OCI-LY3 (cell line): Measurements from ENCODE around the gene IGSF23.

Experiments
- H2AFZ ChIP-seq: fragments of 200-600, 300-600 bp; shearing (Covaris generic); 2 replicates; pipeline ENCODE4 v1.6.0; 2014; ENCODE audit warnings: antibody characterized with exemption, low read depth, low read length
- H3K27ac ChIP-seq: fragments of 200-600, 300-600 bp; sonication (generic); 2 replicates; pipeline ENCODE4 v1.5.1; 2014; ENCODE audit warnings: mild to moderate bottlenecking, low read length, moderate library complexity, mixed read lengths
- H3K27me3 ChIP-seq: fragments of 200-600, 300-600 bp; sonication (generic); 2 replicates; pipeline ENCODE4 v1.6.1; 2014; ENCODE audit warnings: low read depth, low read length, mixed read lengths
- H3K36me3 ChIP-seq: fragments of 200-600, 300-600 bp; sonication (generic); replicated peaks from 2 replicates; pipeline ENCODE3; 2014; ENCODE audit warnings: low read depth, low read length, mixed read lengths
- H3K4me1 ChIP-seq: fragments of 300-600, 200-600 bp; sonication (generic); 2 replicates; pipeline ENCODE4 v1.6.1; 2014; ENCODE audit warnings: low read length, mixed read lengths
- H3K4me2 ChIP-seq: fragments of 200-600, 300-600 bp; sonication (generic); 2 replicates; pipeline ENCODE4 v1.6.1; 2014; ENCODE audit warnings: low read length, mixed read lengths
- H3K4me3 ChIP-seq: fragments of 300-600, 200-600 bp; sonication (generic); 2 replicates; pipeline ENCODE4 v1.5.1; 2014; ENCODE audit warnings: antibody characterized with exemption, mild to moderate bottlenecking, low read length, moderate library complexity
- H3K79me2 ChIP-seq: fragments of 300-600, 200-600 bp; shearing (Covaris generic); 2 replicates; pipeline ENCODE4 v1.6.1; 2014; ENCODE audit warnings: mild to moderate bottlenecking, low read length, mixed read lengths
- H3K9ac ChIP-seq: fragments of 300-600, 200-600 bp; shearing (Covaris generic); 2 replicates; pipeline ENCODE4 v1.6.0; 2014; ENCODE audit warnings: mild to moderate bottlenecking, low read length, moderate library complexity
- H3K9me3 ChIP-seq: fragments of 200-600, 300-600 bp; shearing (Covaris generic); 2 replicates; pipeline ENCODE4 v1.6.1; 2014; ENCODE audit warnings: low read length, mixed read lengths; ENCODE audit not compliant: insufficient read depth
- H4K20me1 ChIP-seq: fragments of 200-600, 300-600 bp; sonication (generic); 2 replicates; pipeline ENCODE4 v1.6.1; 2016; ENCODE audit warnings: low read length, mixed read lengths; ENCODE audit not compliant: insufficient read depth
- CTCF ChIP-seq: fragments of 200-600, 300-600 bp; sonication (generic); IDR thresholded peaks from 2 replicates; pipeline ENCODE4 v1.5.1; 2014; ENCODE audit warnings: antibody characterized with exemption, low read length, low read depth
- EZH2phosphoT487 ChIP-seq: fragments of 200-600 bp; shearing (Covaris generic); IDR thresholded peaks from 2 replicates; pipeline ENCODE4 v1.6.1; 2018; ENCODE audit warnings: antibody characterized with exemption, mixed run types, low read depth

The IGSF23 gene

GRCh38 chr19:44573627-44574026 is 39.7 kb upstream of the IGSF23 start:
- H2AFZ ChIP-seq: no peak overlapping the region
- TF ChIP-seq EZH2phosphoT487: no peak
- no peak for TF ChIP-seq CTCF
- no peaks in the 10 kb centered on the region for H3K4me1 ChIP-seq
- no peak overlapping the region for H3K4me2 ChIP-seq
- H3K4me3 ChIP-seq: no peak overlapping the region
- no peak overlapping the region for H3K9ac ChIP-seq
- no peaks in the 10 kb centered on the region for H3K36me3 ChIP-seq
- H3K9me3 ChIP-seq: no peaks in the 10 kb centered on the region
- no peak overlapping the region for H3K27ac ChIP-seq
- no peaks in the 10 kb centered on the region for H3K79me2 ChIP-seq
- peaks cover 24% of the 10 kb centered on the region for H3K27me3 ChIP-seq
- no peaks in the 10 kb centered on the region for H4K20me1 ChIP-seq

DNA sequence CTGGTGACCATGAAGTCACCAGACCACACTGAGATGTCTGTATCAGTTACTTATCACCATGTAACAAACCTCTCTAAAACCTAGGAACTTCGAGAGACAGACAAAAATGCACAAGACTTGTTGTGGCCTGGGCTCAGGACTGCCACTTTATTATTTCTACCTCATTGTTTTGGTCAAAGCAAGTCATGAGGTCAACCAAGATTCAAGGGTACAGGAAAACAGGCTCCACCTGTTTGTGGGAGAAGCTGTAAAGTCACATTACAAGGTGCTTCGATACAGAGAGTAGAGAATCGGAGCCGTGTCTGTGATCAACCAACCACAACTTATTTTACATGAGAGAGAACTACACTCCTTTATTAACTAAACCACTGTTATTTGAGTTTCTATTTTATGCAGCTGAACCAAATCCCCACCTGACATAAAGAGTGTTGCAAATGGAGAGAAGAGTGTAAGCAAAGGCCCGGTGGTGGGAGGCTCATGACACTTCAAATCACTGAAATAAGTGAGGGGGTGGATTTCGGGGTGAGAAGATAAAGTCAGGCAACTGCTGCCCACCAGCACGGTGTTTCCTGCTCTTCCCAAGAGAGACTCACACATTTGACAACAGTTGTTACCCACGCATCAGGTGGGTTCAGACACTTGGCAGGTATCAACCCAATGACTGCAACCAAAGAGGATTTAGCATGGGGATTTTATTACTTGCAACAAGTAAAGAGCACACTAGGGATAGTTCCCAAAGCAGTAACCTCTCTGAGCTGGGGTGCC is 39.0 kb upstream of the IGSF23 start:
- H3K79me2 ChIP-seq: no peaks in the 10 kb centered on the region
- no peak overlapping the region for H3K9ac ChIP-seq
- H3K4me2 ChIP-seq: no peak overlapping the region
- no peaks in the 10 kb centered on the region for H3K36me3 ChIP-seq
- H2AFZ ChIP-seq: no peak overlapping the region
- no peaks in the 10 kb centered on the region for H4K20me1 ChIP-seq
- no peaks in the 10 kb centered on the region for H3K9me3 ChIP-seq
- peaks cover 22% of the 10 kb centered on the region for H3K27me3 ChIP-seq
- H3K27ac ChIP-seq: no peak overlapping the region
- H3K4me3 ChIP-seq: no peak overlapping the region
- TF ChIP-seq EZH2phosphoT487: no peak
- no peak for TF ChIP-seq CTCF
- H3K4me1 ChIP-seq: no peaks in the 10 kb centered on the region

DNA sequence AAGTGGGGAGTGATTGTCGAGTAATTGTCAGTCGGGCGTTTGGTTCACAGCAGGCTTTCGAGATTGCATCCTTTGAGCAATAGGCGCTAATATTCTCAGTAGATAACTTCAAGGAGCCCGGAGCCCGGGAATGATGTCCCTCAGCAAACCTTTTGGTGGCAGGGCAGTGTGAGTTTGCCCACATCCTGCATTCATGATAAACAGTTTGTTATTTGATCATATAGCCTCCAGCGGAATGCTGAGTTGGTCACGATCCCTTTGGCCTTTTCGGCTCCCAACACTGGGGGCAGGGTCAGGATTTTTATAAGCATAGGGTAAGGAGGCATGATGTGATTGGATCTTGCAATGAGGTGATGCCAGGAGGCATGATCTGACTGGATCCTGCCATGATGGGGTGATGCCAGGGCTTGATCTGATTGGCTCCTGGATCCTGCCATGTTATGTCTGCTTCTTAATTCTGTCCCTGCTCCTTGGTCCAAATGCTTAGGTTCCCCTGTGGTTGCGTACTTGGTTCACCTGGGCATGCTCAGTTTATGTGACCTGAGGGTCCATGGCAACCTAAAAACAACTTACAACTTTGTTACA is 38.2 kb upstream of the IGSF23 start:
- no peak for TF ChIP-seq EZH2phosphoT487
- TF ChIP-seq CTCF: no peak
- Histone ChIP-seq H3K4me2 (no peak overlapping the region), H3K27ac (no peak overlapping the region), H3K4me1 (no peaks in the 10 kb centered on the region), H3K9ac (no peak overlapping the region), H2AFZ (no peak overlapping the region), H3K79me2 (no peaks in the 10 kb centered on the region), H3K27me3 (peaks cover 22% of the 10 kb centered on the region), H3K36me3 (no peaks in the 10 kb centered on the region), H3K9me3 (no peaks in the 10 kb centered on the region), H3K4me3 (no peak overlapping the region), H4K20me1 (no peaks in the 10 kb centered on the region)

- no peaks in the 10 kb centered on the region for H4K20me1 ChIP-seq
- TF ChIP-seq CTCF (peak; percentile 74), EZH2phosphoT487 (no peak)
- H3K9me3 ChIP-seq: no peaks in the 10 kb centered on the region
- H3K9ac ChIP-seq: no peak overlapping the region
- H3K4me3 ChIP-seq: no peak overlapping the region
- peaks cover 22% of the 10 kb centered on the region for H3K27me3 ChIP-seq
- no peak overlapping the region for H3K4me2 ChIP-seq
- H3K4me1 ChIP-seq: no peaks in the 10 kb centered on the region
- H2AFZ ChIP-seq: no peak overlapping the region
- no peak overlapping the region for H3K27ac ChIP-seq
- H3K36me3 ChIP-seq: no peaks in the 10 kb centered on the region
- no peaks in the 10 kb centered on the region for H3K79me2 ChIP-seq
Observed at GRCh38 chr19:44576843-44577565, 36.4 kb upstream of the IGSF23 start.
